Panc1 (cell line): ENCODE data around the gene TARP.

Source experiments
- ATAC-seq: fragments of 200-7000 bp; cut with Tn5 transposase; 2 replicates; pipeline ENCODE4 v1.9.1; 2020; ENCODE audit warnings: mild to moderate bottlenecking, moderate library complexity
- BruUV-seq: library from RNA; stranded (reverse); fragments of 400-500 nt; replicated peaks from 2 replicates; lab custom pipeline; 2021; lab: Mats Ljungman, UMichigan
- CTCF ChIA-PET: fragments of 300-600 bp; sonication (Branson Sonifier 250); formaldehyde crosslinking; loops from one replicate; lab custom pipeline; 2022; ENCODE audit warnings: antibody characterized with exemption; lab: Charles Lee
- POLR2A ChIA-PET: fragments of 300-600 bp; sonication (Branson Sonifier 250); formaldehyde crosslinking; loops from one replicate; lab custom pipeline; 2022; ENCODE audit warnings: antibody characterized with exemption; lab: Charles Lee
- DNase-seq: peaks from one replicate; pipeline ENCODE4 v3.0.0-alpha.2; 2010; ENCODE audit warnings: low read depth, low spot score
- H3K27ac ChIP-seq: 2 replicates; pipeline ENCODE4 v1.5.1; 2011; ENCODE audit warnings: mild to moderate bottlenecking, low read length, inconsistent platforms
- H3K27me3 ChIP-seq: fragments of 200-500 bp; sonication (Bioruptor generic); 2 replicates; pipeline ENCODE4 v1.6.0; 2014; ENCODE audit warnings: low read length, inconsistent platforms; ENCODE audit not compliant: control insufficient read depth, insufficient read depth
- H3K36me3 ChIP-seq: fragments of 200-500 bp; sonication (Bioruptor generic); 2 replicates; pipeline ENCODE4 v1.5.1; 2014; ENCODE audit warnings: inconsistent platforms, mild to moderate bottlenecking, low read length, moderate library complexity; ENCODE audit not compliant: control insufficient read depth, insufficient read depth
- H3K4me1 ChIP-seq: 2 replicates; pipeline ENCODE4 v1.5.1; 2011; ENCODE audit warnings: inconsistent platforms, mild to moderate bottlenecking, low read length, moderate library complexity; ENCODE audit not compliant: control insufficient read depth, insufficient read depth
- H3K4me3 ChIP-seq, 2 experiments: 2 replicates each; pipeline ENCODE4 v1.5.1; 2011 to 2012; ENCODE audit warnings: low read depth in 2 of 2, low read length in 2 of 2, mild to moderate bottlenecking in 2 of 2, inconsistent platforms in 1 of 2, moderate library complexity in 1 of 2
- H3K9me3 ChIP-seq: fragments of 200-500 bp; sonication (Bioruptor generic); 2 replicates; pipeline ENCODE4 v1.5.1; 2014; ENCODE audit warnings: low read depth, mild to moderate bottlenecking, inconsistent platforms, low read length, moderate library complexity; ENCODE audit not compliant: control insufficient read depth, insufficient read depth
- CTCF ChIP-seq: fragments of 450-650 bp; IDR thresholded peaks from 2 replicates; pipeline ENCODE4 v1.5.1; 2017; ENCODE audit warnings: mild to moderate bottlenecking
- POLR2AphosphoS5 ChIP-seq: IDR thresholded peaks from 2 replicates; pipeline ENCODE4 v1.6.1; 2012; ENCODE audit warnings: mild to moderate bottlenecking, low read depth, low read length, moderate library complexity
- REST ChIP-seq, 2 experiments: IDR thresholded peaks; 2 replicates each; pipeline ENCODE4 v1.6.1; 2011 to 2012; ENCODE audit warnings: low read depth in 2 of 2, control low read depth in 1 of 2, low read length in 1 of 2, mild to moderate bottlenecking in 1 of 2, moderate library complexity in 1 of 2; ENCODE audit not compliant: insufficient read depth in 1 of 2
- SIN3A ChIP-seq: IDR thresholded peaks from 2 replicates; pipeline ENCODE4 v1.6.1; 2012; ENCODE audit warnings: low read depth, mild to moderate bottlenecking, low read length, moderate library complexity, borderline replicate concordance; ENCODE audit not compliant: insufficient read depth
- TCF7L2 ChIP-seq: IDR thresholded peaks from 2 replicates; pipeline ENCODE4 v1.6.1; 2011; ENCODE audit warnings: mild to moderate bottlenecking, low read depth, low read length, inconsistent platforms
- in situ Hi-C: cut with HindIII; loops from 2 replicates; pipeline ENCODE4 v1.10.0; 2016; ENCODE audit warnings: low sequenced_read_pairs, low pct_unique_long_range_greater_than_20kb
- intact Hi-C: fragments of 100-400 bp; cut with micrococcal nuclease; formaldehyde crosslinking; loops from one replicate; pipeline ENCODE4 v1.10.0; 2022; ENCODE audit not compliant: unreplicated experiment

TARP gene

GRCh38 chr7:38307640-38308039 is 34.2 kb upstream of the TARP start:
- in situ Hi-C loops: no loop called here
- CTCF ChIA-PET: no interaction called here
- Histone ChIP-seq H3K36me3 (no peaks in the 10 kb centered on the region), H3K9me3 (no peaks in the 10 kb centered on the region), H3K27me3 (peaks cover 10% of the 10 kb centered on the region; the same call in 1 of the 2 replicates), H3K4me3 (no peak overlapping the region), H3K4me1 (peaks cover 12% of the 10 kb centered on the region), H3K27ac (no peak overlapping the region)
- DNase-seq (no peak), ATAC-seq (no peak)
- intact Hi-C loops: no loop called here
- POLR2A ChIA-PET: no interaction called here
- BruUV-seq: no TSS peak
- TF ChIP-seq REST (IDR thresholded peaks at IDR 0.05; ENCODE audit: insufficient read depth in 1 of 2, low read depth in 2 of 2, low read length in 1 of 2) (no peak), SIN3A (no peak), TCF7L2 (no peak), POLR2AphosphoS5 (no peak), CTCF (no peak)

- ChIA-PET POLR2A (no interaction called here), CTCF (no interaction called here)
- Histone ChIP-seq H3K27ac (peak overlapping the region; percentile 40; the same call in 1 of the 2 replicates), H3K36me3 (no peaks in the 10 kb centered on the region), H3K4me1 (peaks cover 12% of the 10 kb centered on the region), H3K4me3 (no peak overlapping the region), H3K9me3 (no peaks in the 10 kb centered on the region), H3K27me3 (peaks cover 8% of the 10 kb centered on the region; the same call in 1 of the 2 replicates)
- ATAC-seq: no peak
- TF ChIP-seq REST (IDR thresholded peaks at IDR 0.05; ENCODE audit: insufficient read depth in 1 of 2, low read depth in 2 of 2, low read length in 1 of 2) (no peak), SIN3A (no peak), POLR2AphosphoS5 (no peak), CTCF (no peak), TCF7L2 (no peak)
- no TSS peak for BruUV-seq
- intact Hi-C loops (no loop called here), in situ Hi-C loops (no loop called here)
- DNase-seq: no peak
These were observed 33.5 kb upstream of the TARP start for GRCh38 chr7:38306914-38307313.
